Skeletal muscle tissue (tissue), 4 donors: ENCODE results near the gene GNG7. TPM values are rescaled to one million over a fixed set of nuclear protein-coding genes. Genes with fewer than 3 reads are reported as not detected.
"Not testable (repeated sequence)": the region's sequence is repeated elsewhere in the genome, so short reads cannot be mapped to it uniquely, and the experiment has no call there.

Source experiments
- H3K27ac ChIP-seq: one replicate; pipeline ENCODE4 v1.7.0; 2013; ENCODE audit warnings: mild to moderate bottlenecking, low read depth, low read length, inconsistent platforms
- H3K27me3 ChIP-seq, 3 donors: one replicate each; pipeline ENCODE4 v1.7.0; 2013; ENCODE audit warnings: low read length in 3 of 3; ENCODE audit not compliant: control insufficient read depth in 3 of 3, insufficient read depth in 3 of 3
- H3K36me3 ChIP-seq, 3 donors: one replicate each; pipeline ENCODE4 v1.7.0; 2013; ENCODE audit warnings: low read length in 3 of 3; ENCODE audit not compliant: control insufficient read depth in 3 of 3, insufficient read depth in 3 of 3
- H3K4me1 ChIP-seq, 3 donors: one replicate each; pipeline ENCODE4 v1.7.0; 2013; ENCODE audit warnings: low read length in 3 of 3, mild to moderate bottlenecking in 3 of 3; ENCODE audit not compliant: control insufficient read depth in 3 of 3, insufficient read depth in 3 of 3
- H3K4me3 ChIP-seq, 3 donors: one replicate each; pipeline ENCODE4 v1.7.0; 2013; ENCODE audit warnings: low read length in 3 of 3
- H3K9ac ChIP-seq, 3 donors: one replicate each; pipeline ENCODE4 v1.7.0; 2013; ENCODE audit warnings: low read length in 3 of 3, mild to moderate bottlenecking in 3 of 3, moderate library complexity in 2 of 3, low read depth in 1 of 3
- H3K9me3 ChIP-seq, 3 donors: one replicate each; pipeline ENCODE4 v1.7.0; 2013; ENCODE audit warnings: low read length in 3 of 3; ENCODE audit not compliant: control insufficient read depth in 3 of 3
- total RNA-seq: library from RNA; depleted of rRNA; stranded (reverse); fragments of >200 nt; gene quantifications from one replicate; pipeline ENCODE4 v1.2.3, GENCODE V29; 2014
- donor health status: Osteomylitis.

Gene GNG7
- total RNA-seq, 1 donor from 2014 or later, result 1.6 TPM

DNA sequence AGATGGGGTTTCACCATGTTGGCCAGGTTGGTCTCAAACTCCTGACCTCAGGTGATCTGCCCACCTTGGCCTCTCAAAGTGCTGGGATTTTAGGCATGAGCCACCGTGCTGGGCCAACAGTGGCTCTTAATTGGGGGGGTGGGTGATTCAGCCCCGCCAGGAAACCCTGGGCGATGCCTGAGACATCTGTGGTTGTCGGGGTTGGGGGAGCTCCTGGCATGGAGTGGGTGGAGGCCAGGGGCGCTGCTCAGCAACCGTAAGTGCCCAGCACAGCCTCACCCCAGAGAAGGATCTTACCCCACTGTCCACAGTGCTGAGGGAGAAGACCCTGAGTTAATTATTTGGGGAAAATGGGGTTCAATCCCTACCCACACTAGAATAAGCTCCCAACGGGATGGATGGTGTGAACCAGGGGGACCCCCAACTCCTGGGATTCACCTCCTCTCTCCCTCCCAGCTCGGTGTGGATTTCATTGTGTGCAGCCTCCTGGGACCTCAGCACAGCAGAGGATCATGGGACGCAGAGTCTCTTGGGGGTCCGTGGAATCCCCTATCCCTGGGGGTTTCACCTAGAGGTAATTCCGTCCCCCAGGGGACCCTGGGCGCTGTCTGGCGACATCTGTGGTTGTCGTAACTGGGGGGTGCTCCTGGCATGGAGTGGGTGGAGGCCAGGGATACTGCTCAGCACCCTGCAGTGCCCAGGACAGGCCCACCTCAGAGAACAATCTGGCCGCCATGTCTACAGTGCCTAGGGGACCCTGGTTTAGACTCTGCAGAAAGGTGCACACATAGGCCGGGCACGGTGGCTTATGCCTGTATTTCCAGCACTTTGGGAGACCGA lies 157.7 kb downstream of the GNG7 start:
- Histone ChIP-seq H3K9me3 (no peaks in the 10 kb centered on the region), H3K4me3 (no peak overlapping the region), H3K4me1 (peaks cover 44 to 74% (median 64%) of the 10 kb centered on the region in 3 donors), H3K36me3 (no peaks in the 10 kb centered on the region), H3K27me3 (no peaks in the 10 kb centered on the region), H3K9ac (peak overlapping the region; percentile 33 to 86 (median 59)), H3K27ac (peak overlapping the region; percentile 97)

DNA sequence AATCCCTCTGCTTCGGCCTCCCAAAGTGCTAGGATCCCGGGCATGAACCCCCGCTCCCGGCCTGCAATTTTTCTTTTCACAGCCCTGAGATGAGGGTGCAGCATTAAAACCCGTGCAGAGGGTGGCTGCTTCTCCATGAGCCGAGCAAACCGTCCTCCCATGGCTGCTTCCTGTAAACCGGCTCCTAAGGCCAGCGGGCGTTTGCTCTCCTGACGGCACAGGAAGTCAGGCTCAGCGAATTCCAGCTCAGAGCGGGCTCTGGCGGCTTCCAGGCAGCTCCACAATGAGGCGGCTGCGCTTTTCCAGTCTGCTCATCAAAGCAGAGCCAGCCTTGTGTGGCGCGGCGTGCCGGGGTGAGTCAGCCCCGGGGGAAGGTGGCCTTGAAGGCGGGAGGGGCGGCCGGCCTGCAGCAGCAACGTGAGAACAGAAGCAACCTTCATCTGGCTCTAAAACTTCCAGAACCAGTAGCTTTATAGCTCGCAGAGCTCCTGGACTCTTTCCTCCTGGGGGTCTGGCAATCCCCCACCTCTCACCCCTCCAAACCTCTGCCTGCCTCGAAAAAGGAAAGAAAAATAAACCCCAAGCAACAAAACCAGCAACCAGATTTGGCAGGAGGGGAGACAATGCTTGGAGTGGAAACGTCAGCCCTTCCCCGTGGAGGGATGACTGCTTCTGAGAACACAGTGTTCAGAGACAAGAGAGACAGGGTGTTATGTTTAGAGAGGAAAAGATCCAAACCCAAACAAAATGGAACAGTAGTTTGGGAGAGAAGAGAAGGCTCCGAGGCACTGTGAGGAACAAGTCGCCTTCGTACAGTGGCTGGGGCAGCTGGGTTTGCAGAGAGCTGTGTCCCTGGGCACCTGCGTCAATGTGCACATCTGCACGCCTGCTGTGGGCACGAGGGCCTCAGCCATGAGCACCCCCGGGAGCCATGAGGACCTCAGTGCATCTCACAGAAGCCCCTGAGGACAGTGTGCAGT lies 158.7 kb downstream of the GNG7 start:
- peaks cover 44 to 74% (median 64%) of the 10 kb centered on the region in 3 donors for H3K4me1 ChIP-seq
- H3K4me3 ChIP-seq, result peak overlapping the region; percentile 46 to 54 (median 52)
- H3K27ac ChIP-seq, result peak overlapping the region; percentile 97
- H3K27me3 ChIP-seq, result no peaks in the 10 kb centered on the region
- no peaks in the 10 kb centered on the region for H3K9me3 ChIP-seq
- peak overlapping the region; percentile 69 to 86 (median 75) for H3K9ac ChIP-seq
- no peaks in the 10 kb centered on the region for H3K36me3 ChIP-seq

DNA sequence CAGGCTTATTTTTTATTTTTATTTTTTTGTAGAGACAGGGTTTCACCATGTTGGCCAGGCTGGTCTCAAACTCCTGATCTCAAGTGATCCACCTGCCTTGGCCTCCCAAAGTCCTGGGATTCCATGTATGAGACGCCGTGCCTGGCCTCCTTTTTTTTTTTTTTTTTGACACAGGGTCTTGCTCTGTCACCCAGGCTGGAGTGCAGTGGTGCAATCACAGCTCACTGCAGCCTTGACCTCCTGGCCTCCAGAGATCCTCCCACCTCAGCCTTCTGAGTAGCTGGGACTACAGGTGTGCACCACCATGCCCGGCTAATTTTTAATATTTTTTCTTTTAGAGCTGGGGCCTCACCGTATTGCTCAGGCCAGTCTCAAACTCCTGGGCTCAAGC lies 159.4 kb downstream of the GNG7 start:
- not testable (repeated sequence) for H3K27me3 ChIP-seq, H3K9me3 ChIP-seq, H3K36me3 ChIP-seq
- Histone ChIP-seq H3K27ac (peak overlapping the region; percentile 97), H3K4me1 (peaks cover 44 to 74% (median 64%) of the 10 kb centered on the region in 3 donors), H3K4me3 (peak overlapping the region; percentile 46 to 54 (median 52)), H3K9ac (peak overlapping the region; percentile 69 to 86 (median 75))

DNA sequence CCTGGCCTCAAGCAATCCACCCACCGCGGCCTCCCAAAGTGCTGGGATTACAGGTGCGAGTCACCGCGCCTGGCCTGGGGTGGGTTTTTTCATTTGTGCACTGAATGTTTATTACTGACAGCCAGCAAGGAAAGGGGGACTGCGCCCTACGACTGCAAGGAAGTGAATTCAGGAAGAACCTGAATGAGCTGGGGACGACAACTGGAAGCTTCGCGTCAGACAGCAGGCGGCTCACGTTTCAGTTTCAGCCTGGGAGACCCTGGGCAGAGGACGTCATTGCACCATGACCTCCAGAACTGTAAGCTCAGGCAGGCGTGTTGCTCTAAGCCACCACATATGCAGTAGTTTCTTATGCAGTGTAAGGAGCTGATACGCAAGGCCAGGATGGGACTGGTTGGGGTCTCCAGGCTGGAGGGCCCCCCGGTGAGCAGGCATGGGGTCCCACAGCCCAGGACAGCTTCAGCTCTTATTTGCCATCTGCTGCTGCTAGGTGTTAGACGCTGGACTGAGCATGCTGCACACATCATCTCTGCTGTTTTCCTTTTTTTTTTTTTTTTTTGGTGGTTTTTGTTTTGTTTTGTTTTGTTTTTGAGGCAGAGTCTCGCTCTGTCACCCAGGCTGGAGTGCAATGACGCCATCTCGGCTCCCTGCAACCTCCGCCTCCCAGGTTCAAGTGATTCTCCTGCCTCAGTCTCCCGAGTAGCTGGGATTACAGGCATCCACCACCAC lies 160.0 kb downstream of the GNG7 start:
- Histone ChIP-seq H3K36me3 (no peaks in the 10 kb centered on the region), H3K9me3 (no peaks in the 10 kb centered on the region), H3K27ac (peak overlapping the region; percentile 97), H3K4me3 (peak overlapping the region in 1 of 3 donors; percentile 29), H3K9ac (peak overlapping the region in 2 of 3 donors; percentile 73 to 75), H3K4me1 (peaks cover 44 to 74% (median 63%) of the 10 kb centered on the region in 3 donors), H3K27me3 (no peaks in the 10 kb centered on the region)

DNA sequence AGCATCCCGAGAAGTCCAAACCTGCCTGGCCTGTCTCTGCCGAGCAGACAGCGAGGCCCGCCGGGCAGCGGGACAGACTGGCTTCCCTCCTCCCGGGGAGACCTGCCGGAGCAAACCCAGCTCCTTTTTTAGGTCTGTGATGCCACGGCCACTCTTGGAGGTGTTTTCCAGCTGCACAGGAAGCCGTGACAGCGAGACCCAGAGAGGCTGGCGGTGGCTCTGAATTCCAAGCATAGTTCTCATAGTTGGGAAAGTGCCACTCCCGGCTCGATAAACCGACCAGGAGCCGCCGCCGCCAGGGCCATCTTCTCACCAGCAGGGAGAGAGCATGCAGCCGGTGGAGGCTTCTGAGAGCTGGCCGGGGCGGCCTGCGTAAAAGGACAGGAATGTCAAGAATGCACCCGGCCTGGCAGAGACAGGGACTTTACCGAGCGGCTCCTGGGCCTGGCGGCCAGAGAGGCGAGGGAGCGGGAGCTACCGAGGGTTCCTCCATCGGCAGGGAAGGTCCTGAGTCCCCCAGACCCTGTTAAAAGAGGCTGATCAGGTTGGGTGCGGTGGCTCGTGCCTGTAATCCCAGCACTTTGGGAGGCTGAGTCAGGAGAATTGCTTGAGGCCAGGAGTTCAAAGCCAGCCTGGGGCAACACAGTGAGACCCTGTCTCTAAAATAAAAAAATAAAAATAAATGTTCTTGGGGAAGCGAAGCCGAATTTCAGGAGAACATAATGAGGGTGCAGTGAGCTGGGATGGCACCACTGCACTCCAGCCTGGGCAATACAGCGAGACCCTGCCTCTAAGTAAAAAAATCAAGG lies 161.6 kb downstream of the GNG7 start:
- H3K4me1 ChIP-seq, result peaks cover 39 to 58% (median 49%) of the 10 kb centered on the region in 3 donors

GRCh38 chr19:2540251-2540645 lies 162.2 kb downstream of the GNG7 start:
- Histone ChIP-seq H3K27me3 (no peaks in the 10 kb centered on the region), H3K4me3 (peak overlapping the region in 1 of 3 donors; percentile 35), H3K9ac (peak overlapping the region in 2 of 3 donors; percentile 62 to 74), H3K9me3 (no peaks in the 10 kb centered on the region), H3K4me1 (peaks cover 36 to 52% (median 43%) of the 10 kb centered on the region in 3 donors), H3K36me3 (no peaks in the 10 kb centered on the region), H3K27ac (peak overlapping the region; percentile 91)

More for the DNA sequence above, 161.6 kb downstream of the GNG7 start:
- Histone ChIP-seq H3K4me3 (peak overlapping the region in 2 of 3 donors; percentile 5 to 35), H3K27ac (peak overlapping the region; percentile 91), H3K9me3 (no peaks in the 10 kb centered on the region), H3K36me3 (no peaks in the 10 kb centered on the region), H3K27me3 (no peaks in the 10 kb centered on the region), H3K9ac (peak overlapping the region in 2 of 3 donors; percentile 62 to 74)

GRCh38 chr19:2538096-2538757 lies 164.3 kb downstream of the GNG7 start:
- Histone ChIP-seq H3K27me3 (no peaks in the 10 kb centered on the region), H3K9me3 (no peaks in the 10 kb centered on the region), H3K36me3 (no peaks in the 10 kb centered on the region), H3K27ac (no peak overlapping the region), H3K9ac (no peak overlapping the region), H3K4me1 (peaks cover 23 to 32% (median 23%) of the 10 kb centered on the region in 3 donors), H3K4me3 (no peak overlapping the region)

- not testable (repeated sequence) for H3K27ac ChIP-seq, H3K9me3 ChIP-seq, H3K36me3 ChIP-seq, H3K4me3 ChIP-seq, H3K9ac ChIP-seq, H3K27me3 ChIP-seq
- peaks cover 16 to 26% (median 18%) of the 10 kb centered on the region in 3 donors for H3K4me1 ChIP-seq
Measured at GRCh38 chr19:2537584-2537983, 164.9 kb downstream of the GNG7 start.
